ENCODE data around the gene NTN3. TPM values are rescaled to one million over a fixed set of nuclear protein-coding genes. Genes with fewer than 3 reads are reported as not detected.
A peak's percentile ranks its signal among the peaks of the same experiment; 100 is the strongest.

The NTN3 gene
- total RNA-seq, 1 experiment from 2014 or later, result 0.87 TPM

DNA sequence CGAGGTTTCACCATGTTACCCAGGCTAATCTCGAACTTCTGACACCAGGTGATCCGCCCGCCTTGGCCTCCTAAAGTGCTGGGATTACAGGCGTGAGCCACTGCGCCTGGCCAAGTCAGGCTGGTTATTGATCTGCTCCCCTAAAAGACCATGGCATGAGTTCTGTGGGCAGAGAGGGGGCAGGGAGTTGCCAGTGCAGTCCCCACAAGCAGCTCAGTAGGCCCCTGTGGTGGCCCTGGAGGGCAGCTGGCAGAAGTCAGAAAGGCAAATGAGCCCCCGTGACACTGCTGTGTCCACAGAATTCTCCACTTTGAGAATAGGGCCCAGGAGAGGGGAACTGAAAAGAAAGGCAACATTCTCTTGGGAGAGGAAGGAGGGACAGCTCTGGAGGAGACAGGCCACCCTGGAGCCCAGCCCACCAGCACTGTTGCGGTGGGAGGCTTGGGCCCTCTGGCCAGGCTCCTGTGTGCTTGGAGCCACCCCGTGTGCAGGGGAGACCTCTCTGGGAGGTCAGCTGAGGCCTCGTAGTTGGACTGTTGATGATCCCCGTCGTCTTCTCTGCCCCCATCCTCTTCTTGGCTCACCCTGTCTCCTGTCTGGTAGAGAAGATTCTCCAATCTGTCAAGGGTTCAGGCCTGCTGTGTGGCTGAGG lies 47.0 kb downstream of the NTN3 start:
- POLR2A ChIA-PET (ENCODE audit: unreplicated experiment), result no interaction called here
- CTCF ChIA-PET, result no interaction called here

DNA sequence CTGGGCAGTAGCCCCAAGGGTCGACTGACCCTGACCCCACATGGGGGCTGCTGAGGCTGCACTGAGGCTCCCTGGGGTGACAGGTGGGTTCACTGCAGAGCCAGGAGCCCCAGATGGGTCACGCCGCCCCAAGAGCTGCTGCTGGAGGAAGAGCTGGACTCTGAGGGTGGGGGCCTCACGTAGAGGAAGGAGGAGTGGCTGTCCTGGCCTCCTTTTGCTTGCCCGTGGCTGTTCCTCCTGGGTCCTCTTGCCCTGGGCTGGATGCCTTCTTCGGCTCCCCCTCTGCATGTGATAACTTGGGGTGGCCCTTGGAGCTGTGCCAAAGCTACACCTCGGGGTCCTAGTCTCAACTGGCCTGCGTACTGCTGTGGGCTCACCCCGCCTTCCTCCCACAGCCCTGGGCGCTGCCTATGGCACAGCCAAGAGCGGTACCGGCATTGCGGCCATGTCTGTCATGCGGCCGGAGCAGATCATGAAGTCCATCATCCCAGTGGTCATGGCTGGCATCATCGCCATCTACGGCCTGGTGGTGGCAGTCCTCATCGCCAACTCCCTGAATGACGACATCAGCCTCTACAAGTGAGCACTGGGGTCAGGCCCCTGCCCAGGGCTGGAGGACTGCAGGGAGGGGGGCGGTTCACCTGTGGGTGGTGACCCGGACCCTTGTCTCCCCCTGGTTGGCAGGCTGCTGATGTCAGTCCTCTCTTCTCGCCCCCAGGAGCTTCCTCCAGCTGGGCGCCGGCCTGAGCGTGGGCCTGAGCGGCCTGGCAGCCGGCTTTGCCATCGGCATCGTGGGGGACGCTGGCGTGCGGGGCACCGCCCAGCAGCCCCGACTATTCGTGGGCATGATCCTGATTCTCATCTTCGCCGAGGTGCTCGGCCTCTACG lies 48.0 kb downstream of the NTN3 start:
- no peaks in the 10 kb centered on the region for H3K27me3 ChIP-seq (ENCODE audit: insufficient read depth, low read depth)
- TF ChIP-seq, protein P1, sequence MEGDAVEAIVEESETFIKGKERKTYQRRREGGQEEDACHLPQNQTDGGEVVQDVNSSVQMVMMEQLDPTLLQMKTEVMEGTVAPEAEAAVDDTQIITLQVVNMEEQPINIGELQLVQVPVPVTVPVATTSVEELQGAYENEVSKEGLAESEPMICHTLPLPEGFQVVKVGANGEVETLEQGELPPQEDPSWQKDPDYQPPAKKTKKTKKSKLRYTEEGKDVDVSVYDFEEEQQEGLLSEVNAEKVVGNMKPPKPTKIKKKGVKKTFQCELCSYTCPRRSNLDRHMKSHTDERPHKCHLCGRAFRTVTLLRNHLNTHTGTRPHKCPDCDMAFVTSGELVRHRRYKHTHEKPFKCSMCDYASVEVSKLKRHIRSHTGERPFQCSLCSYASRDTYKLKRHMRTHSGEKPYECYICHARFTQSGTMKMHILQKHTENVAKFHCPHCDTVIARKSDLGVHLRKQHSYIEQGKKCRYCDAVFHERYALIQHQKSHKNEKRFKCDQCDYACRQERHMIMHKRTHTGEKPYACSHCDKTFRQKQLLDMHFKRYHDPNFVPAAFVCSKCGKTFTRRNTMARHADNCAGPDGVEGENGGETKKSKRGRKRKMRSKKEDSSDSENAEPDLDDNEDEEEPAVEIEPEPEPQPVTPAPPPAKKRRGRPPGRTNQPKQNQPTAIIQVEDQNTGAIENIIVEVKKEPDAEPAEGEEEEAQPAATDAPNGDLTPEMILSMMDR (conservative IDR thresholded peaks at IDR 0.05), result no peak
- TF ChIP-seq EZH2 (IDR thresholded peaks at IDR 0.05; ENCODE audit: low read depth), result no peak
- no peak overlapping the region for H3K27ac ChIP-seq
- no peak overlapping the region for H3K4me3 ChIP-seq
- no TSS peak for BruUV-seq (replicated peaks)
- H3K9me2 ChIP-seq (ENCODE audit: insufficient read depth), result no peaks in the 10 kb centered on the region
- H3K4me1 ChIP-seq (replicated peaks; ENCODE audit: insufficient read depth), result peaks cover 36% of the 10 kb centered on the region; the same call in 1 of the 2 replicates
- DNase-seq, result no peak
- H3K79me2 ChIP-seq (ENCODE audit: low read depth), result peaks cover 74% of the 10 kb centered on the region
- H3K36me3 ChIP-seq (ENCODE audit: low read depth), result no peaks in the 10 kb centered on the region; the same call in 1 of the 2 replicates
- H4K20me1 ChIP-seq (ENCODE audit: insufficient read depth), result peaks cover 54% of the 10 kb centered on the region
- POLR2A ChIA-PET (ENCODE audit: unreplicated experiment), result interaction anchor here (0.6 to 0.8 kb wide), 2 partner anchors 92 to 1771 kb away, joined by 4 to 7 read pairs; no protein-coding TSS in a partner anchor
- peak overlapping the region; percentile 65 for H3K4me2 ChIP-seq
- H3K9me3 ChIP-seq (ENCODE audit: insufficient read depth, low read depth), result no peaks in the 10 kb centered on the region
- CTCF ChIA-PET, result no interaction called here
- intact Hi-C loops (cut with micrococcal nuclease; ENCODE audit: unreplicated experiment), result no loop called here
- H2AFZ ChIP-seq, result no peak overlapping the region
- H3F3A ChIP-seq (ENCODE audit: insufficient read depth, low read depth), result peaks cover 33% of the 10 kb centered on the region; the same call in 1 of the 2 replicates

More for the DNA sequence above, 47.0 kb downstream of the NTN3 start:
- H3K9me3 ChIP-seq (ENCODE audit: insufficient read depth, low read depth), result no peaks in the 10 kb centered on the region
- TF ChIP-seq, protein P1 (conservative IDR thresholded peaks at IDR 0.05), result no peak
- no peak for TF ChIP-seq EZH2 (IDR thresholded peaks at IDR 0.05; ENCODE audit: low read depth)
- intact Hi-C loops (cut with micrococcal nuclease; ENCODE audit: unreplicated experiment), result no loop called here
- H3K27ac ChIP-seq, result no peak overlapping the region
- H3K4me1 ChIP-seq (replicated peaks; ENCODE audit: insufficient read depth), result peaks cover 39% of the 10 kb centered on the region
- no peaks in the 10 kb centered on the region; the same call in 1 of the 2 replicates for H3K36me3 ChIP-seq (ENCODE audit: low read depth)
- H3K4me2 ChIP-seq, result no peak overlapping the region
- no peak overlapping the region for H3K4me3 ChIP-seq
- H4K20me1 ChIP-seq (ENCODE audit: insufficient read depth), result peaks cover 54% of the 10 kb centered on the region
- peaks cover 35% of the 10 kb centered on the region; the same call in 1 of the 2 replicates for H3F3A ChIP-seq (ENCODE audit: insufficient read depth, low read depth)
- no TSS peak for BruUV-seq (replicated peaks)
- DNase-seq, result no peak
- H2AFZ ChIP-seq, result no peak overlapping the region
- H3K79me2 ChIP-seq (ENCODE audit: low read depth), result peaks cover 74% of the 10 kb centered on the region
- no peaks in the 10 kb centered on the region for H3K27me3 ChIP-seq (ENCODE audit: insufficient read depth, low read depth)
- no peaks in the 10 kb centered on the region for H3K9me2 ChIP-seq (ENCODE audit: insufficient read depth)

DNA sequence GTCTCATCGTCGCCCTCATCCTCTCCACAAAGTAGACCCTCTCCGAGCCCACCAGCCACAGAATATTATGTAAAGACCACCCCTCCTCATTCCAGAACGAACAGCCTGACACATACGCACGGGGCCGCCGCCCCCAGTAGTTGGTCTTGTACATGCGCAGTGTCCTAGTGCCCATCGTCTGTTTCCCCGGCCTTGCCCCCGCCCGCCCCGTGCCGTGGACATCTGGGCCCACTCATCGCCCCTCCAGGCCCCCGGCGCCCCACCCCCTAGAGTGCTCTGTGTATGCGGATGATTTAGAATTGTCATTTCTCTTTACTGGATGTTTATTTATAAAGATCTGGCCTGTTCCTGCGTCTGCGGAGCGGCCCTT lies 48.6 kb downstream of the NTN3 start:
- TF ChIP-seq, protein P1 (conservative IDR thresholded peaks at IDR 0.05), result no peak
- no peak for TF ChIP-seq EZH2 (IDR thresholded peaks at IDR 0.05; ENCODE audit: low read depth)
- H3K27ac ChIP-seq, result no peak overlapping the region
- CTCF ChIA-PET, result interaction anchor here (0.6 kb wide), 1 partner anchor 16 kb away, joined by 5 read pairs; no protein-coding TSS in a partner anchor
- H3K9me2 ChIP-seq (ENCODE audit: insufficient read depth), result no peaks in the 10 kb centered on the region
- POLR2A ChIA-PET (ENCODE audit: unreplicated experiment), result interaction anchor here (0.6 to 0.8 kb wide), 3 partner anchors 18 to 1771 kb away, joined by 3 to 7 read pairs (median 4); partner anchors contain the start of gene PDPK1
- no peaks in the 10 kb centered on the region for H3K9me3 ChIP-seq (ENCODE audit: insufficient read depth, low read depth)
- H3K4me1 ChIP-seq (replicated peaks; ENCODE audit: insufficient read depth), result peaks cover 36% of the 10 kb centered on the region; the same call in 1 of the 2 replicates
- peaks cover 33% of the 10 kb centered on the region; the same call in 1 of the 2 replicates for H3F3A ChIP-seq (ENCODE audit: insufficient read depth, low read depth)
- peaks cover 51% of the 10 kb centered on the region for H4K20me1 ChIP-seq (ENCODE audit: insufficient read depth)
- H3K36me3 ChIP-seq (ENCODE audit: low read depth), result no peaks in the 10 kb centered on the region; the same call in 1 of the 2 replicates
- no peak overlapping the region for H3K4me3 ChIP-seq
- H3K4me2 ChIP-seq, result peak overlapping the region; percentile 65
- peaks cover 69% of the 10 kb centered on the region for H3K79me2 ChIP-seq (ENCODE audit: low read depth)
- BruUV-seq (replicated peaks), result no TSS peak
- intact Hi-C loops (cut with micrococcal nuclease; ENCODE audit: unreplicated experiment), result no loop called here
- no peak for DNase-seq
- no peak overlapping the region for H2AFZ ChIP-seq
- H3K27me3 ChIP-seq (ENCODE audit: insufficient read depth, low read depth), result no peaks in the 10 kb centered on the region
